Ammon's horn (tissue), 1 donor: ENCODE data around the gene ITK.
"Not testable (repeated sequence)": the region's sequence is repeated elsewhere in the genome, so short reads cannot be mapped to it uniquely, and the experiment has no call there.

ENCODE experiments used
- DNase-seq: peaks from one replicate; pipeline ENCODE4 v3.0.0-alpha.2; 2016; ENCODE audit warnings: low spot score

ITK gene

GRCh38 chr5:157167214-157167621 is 13.4 kb upstream of the ITK start:
- no peak for DNase-seq

GRCh38 chr5:157168286-157168685 is 12.4 kb upstream of the ITK start:
- DNase-seq, result no peak

- no peak for DNase-seq
Observed at GRCh38 chr5:157172403-157172802, 8.2 kb upstream of the ITK start.

- no peak for DNase-seq
Observed at GRCh38 chr5:157175071-157175612, 5.5 kb upstream of the ITK start.

- DNase-seq, result no peak
Observed at GRCh38 chr5:157177953-157178352, 2.7 kb upstream of the ITK start.

GRCh38 chr5:157178966-157179365 is 1.7 kb upstream of the ITK start:
- no peak for DNase-seq

GRCh38 chr5:157182143-157182757 is 1.6 kb downstream of the ITK start:
- no peak for DNase-seq

GRCh38 chr5:157184117-157184670 is 3.6 kb downstream of the ITK start:
- no peak for DNase-seq

- DNase-seq, result not testable (repeated sequence)
Observed at GRCh38 chr5:157185122-157185521, 4.5 kb downstream of the ITK start.

GRCh38 chr5:157186309-157187045 is 5.8 kb downstream of the ITK start:
- DNase-seq, result no peak

GRCh38 chr5:157187046-157187754 is 6.6 kb downstream of the ITK start:
- DNase-seq, result no peak

GRCh38 chr5:157188270-157188669 is 7.6 kb downstream of the ITK start:
- no peak for DNase-seq

GRCh38 chr5:157189223-157189622 is 8.6 kb downstream of the ITK start:
- DNase-seq, result no peak

- no peak for DNase-seq
Observed at GRCh38 chr5:157193699-157194424, 13.2 kb downstream of the ITK start.

GRCh38 chr5:157196045-157196444 is 15.4 kb downstream of the ITK start:
- no peak for DNase-seq

- DNase-seq, result no peak
Observed at GRCh38 chr5:157197086-157197485, 16.4 kb downstream of the ITK start.

GRCh38 chr5:157198277-157198986 is 17.8 kb downstream of the ITK start:
- DNase-seq, result no peak

GRCh38 chr5:157201857-157202256 is 21.2 kb downstream of the ITK start:
- no peak for DNase-seq

GRCh38 chr5:157203417-157203816 is 22.8 kb downstream of the ITK start:
- no peak for DNase-seq

GRCh38 chr5:157204765-157205164 is 24.1 kb downstream of the ITK start:
- DNase-seq, result no peak

GRCh38 chr5:157205708-157206107 is 25.1 kb downstream of the ITK start:
- no peak for DNase-seq
